Measurements from ENCODE around the gene KDELR1.
A peak's percentile ranks its signal among the peaks of the same experiment; 100 is the strongest.

The KDELR1 gene

DNA sequence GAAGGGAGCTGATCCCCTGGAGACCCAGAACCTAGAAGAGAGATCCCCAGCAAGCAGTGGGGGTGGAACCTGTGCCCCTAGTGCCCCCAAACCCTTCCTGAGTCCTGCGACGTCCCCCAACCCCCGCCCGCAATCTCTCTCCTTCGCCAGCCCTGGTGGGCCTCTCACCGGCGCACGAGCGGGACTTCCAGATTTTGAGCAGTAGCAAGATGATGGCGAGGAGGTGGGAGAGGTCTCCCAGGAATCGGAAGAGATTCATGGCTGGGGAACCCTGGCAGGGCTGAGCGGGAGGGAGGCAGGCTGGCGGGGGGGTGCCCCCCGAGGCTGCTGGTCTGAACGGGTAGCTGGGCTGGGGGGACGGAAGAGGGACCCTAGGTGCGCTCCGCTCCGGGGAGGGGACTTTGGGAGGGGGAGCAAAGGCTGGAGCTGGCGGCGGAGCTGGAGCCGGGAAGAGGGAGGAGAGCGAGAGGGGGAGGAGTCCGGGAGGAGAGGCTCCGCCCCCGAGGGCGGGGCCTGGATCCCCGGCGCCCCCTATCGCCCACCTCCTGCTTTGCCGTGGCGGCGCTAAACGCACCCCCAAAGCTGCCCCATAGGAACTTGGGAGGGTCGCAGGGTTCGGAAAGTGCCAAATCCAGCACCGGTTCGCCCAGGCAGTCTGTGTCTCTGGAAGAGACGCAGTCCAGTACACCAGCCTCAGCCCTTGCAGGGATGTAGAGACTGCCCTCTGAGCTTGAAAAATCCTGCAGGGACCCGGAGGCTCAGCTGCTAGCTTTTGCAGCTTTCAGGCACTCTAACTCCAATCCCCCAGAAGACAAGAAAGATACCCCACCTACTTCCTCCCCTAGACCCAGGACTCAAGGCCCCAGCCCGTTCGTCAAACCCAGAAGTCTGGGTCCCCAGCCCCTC lies at the start of gene KDELR1:
Gene KDELR1, minus strand, starts transcription at position 452 of the 906 bp plus-strand sequence. Its CDS starts 193 bp downstream, at position 259.
- peak; percentile 93 for DNase-seq

DNA sequence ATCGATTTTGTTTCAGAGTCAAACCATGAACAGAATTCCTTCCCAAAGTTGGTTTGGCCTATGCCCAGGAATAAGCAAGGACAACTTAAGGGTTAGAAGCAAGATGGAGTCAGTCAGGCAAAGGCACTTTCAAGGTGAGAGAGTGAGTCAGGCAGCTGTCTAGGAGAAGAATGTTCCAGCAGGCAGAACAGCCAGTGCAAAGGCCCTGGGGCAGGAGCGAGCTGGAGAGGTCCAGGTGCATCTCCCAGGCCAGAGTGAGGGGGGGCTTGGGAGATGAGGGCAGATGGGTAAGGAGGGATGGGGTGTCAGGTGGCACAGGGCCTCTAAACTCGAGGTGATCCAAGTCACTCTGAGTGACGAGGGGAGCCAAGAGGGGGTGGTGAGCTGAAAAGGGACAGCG lies 45.2 kb upstream of the KDELR1 start:
- no peak for DNase-seq

DNA sequence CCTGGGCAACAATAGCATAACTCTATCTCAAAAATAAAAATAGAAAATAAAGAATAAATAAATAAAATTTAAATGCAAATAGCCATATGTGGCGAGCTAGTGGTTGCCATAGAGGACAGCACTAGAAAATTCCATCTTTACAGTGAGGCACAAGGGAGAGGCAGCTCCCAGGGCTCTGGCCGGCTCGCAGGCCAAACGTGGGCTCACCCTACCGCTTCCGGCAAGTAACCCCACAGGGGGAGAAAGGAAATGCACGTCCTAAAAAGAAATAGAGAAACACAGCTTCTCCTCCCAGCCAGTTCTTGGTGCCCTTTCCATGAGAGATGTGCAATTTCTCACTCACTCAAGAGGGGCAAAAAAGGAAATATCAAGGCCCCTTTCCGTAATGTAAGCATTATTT lies 42.0 kb upstream of the KDELR1 start:
- no peak for DNase-seq

DNA sequence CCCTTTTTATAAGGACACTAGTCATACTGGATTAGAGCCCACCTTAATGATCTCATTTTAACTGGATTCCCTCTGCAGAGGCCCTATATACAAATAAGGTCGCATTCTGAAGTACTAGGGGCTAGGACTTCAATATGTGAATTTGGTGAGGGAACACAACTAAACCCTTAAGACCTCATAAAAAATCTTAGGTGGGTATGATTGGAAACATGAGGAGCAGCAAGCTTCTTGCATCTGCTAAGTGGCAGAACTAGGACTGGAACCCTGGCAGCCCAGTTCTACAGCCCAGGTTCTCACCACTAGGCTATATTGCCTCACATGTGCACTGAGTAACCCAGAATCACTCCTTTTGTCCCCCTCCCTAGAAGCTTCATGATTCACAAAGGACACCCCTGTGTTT lies 37.3 kb upstream of the KDELR1 start:
- DNase-seq = no peak

DNA sequence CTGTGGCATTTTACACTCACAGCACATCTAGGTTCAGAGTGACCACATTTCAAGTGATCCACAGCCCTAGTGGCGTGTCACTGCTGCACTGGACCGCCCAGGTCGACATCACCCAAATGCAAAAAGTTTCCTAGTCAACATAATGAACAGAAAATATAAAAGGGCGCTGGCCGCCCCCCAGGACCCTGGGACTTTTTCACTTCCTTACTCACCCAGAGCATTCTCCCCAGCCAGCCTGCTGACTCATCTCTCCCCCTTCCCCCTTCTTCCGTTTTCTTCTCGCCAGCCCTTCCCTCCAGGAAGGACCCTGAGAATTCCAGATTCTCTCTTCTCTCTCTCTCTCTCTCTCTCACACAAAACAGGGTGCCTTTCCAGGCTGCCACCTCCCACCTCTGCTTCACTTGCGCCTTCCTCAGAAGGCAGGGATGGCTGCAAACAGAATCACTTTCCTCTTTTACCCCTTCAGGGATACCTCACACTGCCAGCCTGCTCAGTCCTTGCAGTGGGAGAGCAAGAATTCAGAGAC lies 33.4 kb upstream of the KDELR1 start:
- DNase-seq = no peak

DNA sequence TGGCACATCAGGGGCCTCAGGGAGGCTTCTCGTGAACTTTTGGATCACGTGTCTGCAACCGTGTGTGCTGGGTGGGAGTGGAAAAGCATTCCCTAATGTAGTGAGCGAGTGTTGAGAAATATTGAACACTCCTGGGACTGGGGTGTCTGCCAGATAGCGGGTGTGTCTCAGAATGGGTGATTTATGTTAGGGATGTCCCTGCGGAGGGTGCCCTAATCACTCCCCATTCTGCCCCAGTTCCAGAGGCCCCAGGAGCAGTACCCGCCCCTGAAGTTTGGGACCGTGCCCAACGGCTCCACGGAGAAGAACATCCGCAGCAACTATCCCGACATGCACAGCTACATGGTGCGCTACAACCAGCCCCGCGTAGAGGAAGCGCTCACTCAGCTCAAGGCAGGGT lies 30.2 kb upstream of the KDELR1 start:
- no peak for DNase-seq

DNA sequence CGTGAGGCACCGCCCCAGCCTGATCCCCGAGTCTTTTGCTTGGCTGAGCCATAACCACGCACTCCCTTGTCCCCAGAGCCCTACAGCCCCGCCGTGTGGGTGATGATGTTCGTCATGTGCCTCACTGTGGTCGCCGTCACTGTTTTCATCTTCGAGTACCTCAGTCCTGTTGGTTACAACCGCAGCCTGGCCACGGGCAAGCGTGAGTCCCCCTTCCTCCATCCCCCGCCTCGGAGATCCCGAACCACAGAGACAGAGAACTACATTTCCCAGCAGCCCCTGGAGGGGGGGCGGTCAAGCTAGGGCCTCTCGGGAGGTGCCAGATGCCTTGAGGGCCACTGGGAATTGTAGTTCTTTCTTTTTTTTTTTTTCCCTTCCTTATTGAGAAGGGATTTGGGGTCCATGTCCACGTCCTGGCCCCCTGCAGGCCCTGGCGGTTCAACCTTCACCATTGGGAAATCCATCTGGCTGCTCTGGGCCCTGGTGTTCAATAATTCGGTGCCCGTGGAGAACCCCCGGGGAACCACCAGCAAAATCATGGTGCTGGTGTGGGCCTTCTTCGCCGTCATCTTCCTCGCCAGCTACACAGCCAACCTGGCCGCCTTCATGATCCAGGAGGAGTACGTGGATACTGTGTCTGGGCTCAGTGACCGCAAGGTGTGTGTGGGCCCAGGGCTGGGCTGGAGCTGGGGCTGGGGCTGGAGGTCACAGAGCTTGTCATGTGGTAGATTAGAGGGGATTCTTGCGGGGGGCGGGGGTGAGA lies 28.0 kb upstream of the KDELR1 start:
- peak; percentile 87 for DNase-seq

DNA sequence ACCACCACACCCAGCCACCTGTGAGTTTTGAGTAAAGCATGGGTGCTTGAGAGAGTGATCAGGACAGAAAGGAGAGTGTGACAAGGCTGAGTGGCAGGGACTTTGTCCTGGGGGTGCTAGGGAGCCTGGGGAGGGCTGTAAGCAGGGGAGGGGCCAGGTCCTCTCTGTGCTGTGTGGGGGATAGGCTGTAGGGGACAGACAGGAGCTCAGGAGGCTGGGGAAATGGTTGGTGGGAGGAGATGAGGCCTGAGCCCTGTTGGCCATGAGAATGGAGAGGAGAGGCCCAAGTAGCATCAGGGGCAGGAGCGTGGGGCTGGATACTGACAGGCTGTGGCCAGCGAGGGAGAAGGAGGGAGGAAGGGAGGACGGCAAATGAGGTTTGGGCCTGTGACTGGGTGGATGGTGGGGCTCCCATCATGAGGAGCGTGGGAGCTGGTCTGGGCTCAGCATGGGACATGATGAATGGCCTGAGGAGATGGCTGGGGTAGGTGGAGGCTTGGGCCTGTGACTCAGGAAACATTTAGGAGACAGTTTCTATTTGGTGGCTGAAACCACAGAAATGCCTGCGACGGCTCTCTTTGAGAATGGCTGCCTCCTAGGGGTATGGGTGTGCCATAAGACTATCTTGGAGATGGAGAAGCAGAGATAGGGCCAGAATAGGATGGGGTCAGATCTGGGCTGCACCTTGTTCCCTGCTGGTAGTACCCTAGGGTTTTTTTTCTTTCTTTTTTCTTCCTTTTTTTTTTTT lies 27.1 kb upstream of the KDELR1 start:
- no peak for DNase-seq

DNA sequence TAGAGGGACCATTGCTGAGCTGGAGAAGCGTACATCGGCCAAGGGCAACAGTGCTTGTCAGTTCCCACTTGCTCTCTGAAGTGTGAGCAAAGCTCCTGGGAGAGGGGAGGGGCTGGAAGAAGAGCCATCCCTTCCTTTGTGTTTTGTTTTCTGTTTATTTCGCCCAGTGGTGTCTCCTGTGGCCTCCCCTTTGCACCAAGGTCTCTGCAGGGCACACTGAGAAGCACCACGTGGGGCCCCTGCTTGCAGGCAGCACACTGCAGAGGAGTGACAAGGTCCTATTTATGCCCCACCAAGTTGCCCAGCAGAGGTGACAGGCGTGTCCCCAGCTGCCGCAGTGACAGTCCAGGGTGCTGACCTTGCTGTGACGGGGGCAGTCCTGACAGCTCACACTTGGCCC lies 26.1 kb upstream of the KDELR1 start:
- DNase-seq = no peak

DNA sequence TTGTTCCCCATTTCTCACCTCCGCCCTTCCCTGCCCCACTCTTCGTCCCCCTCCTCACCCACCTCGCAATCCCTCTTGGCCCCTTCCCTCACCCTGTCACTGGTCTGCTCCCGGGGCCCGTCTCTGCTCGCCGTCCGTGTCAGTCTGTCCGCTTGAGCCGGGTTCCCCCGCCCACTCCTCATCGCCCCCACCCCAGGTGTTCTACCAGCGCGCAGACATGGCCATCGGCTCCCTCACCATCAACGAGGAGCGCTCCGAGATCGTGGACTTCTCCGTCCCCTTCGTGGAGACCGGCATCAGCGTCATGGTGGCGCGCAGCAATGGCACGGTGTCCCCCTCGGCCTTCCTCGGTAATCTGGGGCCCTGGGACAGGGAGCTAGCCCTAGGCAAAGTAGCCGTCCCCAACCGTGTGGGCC lies 24.5 kb upstream of the KDELR1 start:
- no peak for DNase-seq

DNA sequence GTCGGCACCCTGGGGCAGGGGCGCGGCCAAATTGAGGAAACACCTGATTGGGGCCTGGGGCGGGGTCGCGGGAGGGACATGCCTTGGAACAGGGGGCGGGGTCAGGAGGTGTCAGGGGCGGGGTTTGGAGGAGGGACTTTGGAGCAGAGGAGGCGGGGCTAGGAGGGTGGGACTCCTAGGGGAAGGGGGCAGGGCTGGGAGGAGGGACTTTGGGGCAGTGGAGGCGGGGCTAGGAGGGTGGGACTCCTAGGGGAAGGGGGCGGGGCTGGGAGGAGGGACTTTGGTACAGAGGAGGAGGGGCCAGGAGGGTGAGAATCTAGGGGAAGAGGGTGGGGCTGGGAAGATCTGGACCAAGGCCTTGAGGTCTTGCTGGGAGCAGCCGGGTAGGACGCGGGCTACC lies 24.0 kb upstream of the KDELR1 start:
- peak; percentile 78 for DNase-seq

DNA sequence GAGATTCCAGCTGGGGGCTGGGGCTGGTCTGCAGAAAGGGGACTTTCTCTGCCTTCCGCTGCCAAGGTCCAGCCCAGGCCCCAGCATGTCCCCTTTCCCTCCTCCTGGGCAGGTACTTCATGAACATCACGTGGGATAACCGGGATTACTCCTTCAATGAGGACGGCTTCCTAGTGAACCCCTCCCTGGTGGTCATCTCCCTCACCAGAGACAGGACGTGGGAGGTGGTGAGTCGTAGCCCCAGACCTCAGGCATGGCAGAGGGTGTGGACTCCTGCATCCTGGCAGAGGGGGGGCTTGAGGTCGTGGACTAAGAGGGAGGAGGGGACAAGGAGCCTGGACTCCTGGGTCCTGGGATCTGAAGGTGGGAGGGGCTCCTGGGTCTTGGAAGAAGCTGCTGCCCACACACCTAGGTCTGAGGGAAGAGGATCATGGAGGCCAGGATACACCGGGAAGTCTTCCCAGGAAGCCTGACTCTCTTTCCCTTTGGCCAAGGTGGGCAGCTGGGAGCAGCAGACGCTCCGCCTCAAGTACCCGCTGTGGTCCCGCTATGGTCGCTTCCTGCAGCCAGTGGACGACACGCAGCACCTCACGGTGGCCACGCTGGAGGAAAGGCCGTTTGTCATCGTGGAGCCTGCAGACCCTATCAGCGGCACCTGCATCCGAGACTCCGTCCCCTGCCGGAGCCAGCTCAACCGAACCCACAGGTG lies 22.7 kb upstream of the KDELR1 start:
- no peak for DNase-seq

DNA sequence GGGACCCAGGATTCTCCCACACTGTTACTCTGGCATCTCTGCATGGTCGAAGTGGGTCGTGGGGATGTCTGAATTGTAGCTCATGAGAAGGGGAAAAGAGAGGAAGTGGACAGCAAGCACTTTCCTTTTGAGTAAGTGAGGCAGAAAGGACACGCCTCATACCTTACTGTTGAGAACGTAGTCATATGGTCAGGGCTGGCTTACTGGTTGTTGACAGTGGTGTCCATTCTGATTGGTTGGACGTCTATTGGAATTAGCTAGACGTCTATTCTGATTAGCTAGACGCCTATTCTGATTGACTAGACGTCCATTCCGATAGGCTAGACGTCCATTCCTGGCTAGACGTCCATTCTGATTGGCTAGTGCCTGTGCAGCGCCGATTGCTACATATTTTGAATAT lies 14.5 kb upstream of the KDELR1 start:
- DNase-seq = no peak

DNA sequence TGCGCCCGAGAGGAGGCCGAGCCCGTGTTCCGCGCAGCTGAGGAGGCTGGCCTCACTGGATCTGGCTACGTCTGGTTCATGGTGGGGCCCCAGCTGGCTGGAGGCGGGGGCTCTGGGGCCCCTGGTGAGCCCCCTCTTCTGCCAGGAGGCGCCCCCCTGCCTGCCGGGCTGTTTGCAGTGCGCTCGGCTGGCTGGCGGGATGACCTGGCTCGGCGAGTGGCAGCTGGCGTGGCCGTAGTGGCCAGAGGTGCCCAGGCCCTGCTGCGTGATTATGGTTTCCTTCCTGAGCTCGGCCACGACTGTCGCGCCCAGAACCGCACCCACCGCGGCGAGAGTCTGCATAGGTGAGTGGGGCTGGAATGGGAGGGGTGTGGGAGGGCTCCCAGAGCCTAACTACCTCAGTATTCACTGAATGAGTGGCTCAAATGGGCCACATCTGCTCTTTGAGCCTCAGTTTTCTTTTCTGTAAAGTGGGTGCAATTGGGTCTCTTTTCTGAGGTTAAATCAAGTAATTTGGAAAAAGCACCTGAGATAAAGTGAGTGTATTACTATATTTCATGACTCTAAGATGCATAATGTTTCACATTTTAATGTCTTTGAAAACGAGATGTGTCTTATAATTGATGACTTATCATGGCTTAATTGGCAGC lies 13.8 kb upstream of the KDELR1 start:
- DNase-seq = no peak

DNA sequence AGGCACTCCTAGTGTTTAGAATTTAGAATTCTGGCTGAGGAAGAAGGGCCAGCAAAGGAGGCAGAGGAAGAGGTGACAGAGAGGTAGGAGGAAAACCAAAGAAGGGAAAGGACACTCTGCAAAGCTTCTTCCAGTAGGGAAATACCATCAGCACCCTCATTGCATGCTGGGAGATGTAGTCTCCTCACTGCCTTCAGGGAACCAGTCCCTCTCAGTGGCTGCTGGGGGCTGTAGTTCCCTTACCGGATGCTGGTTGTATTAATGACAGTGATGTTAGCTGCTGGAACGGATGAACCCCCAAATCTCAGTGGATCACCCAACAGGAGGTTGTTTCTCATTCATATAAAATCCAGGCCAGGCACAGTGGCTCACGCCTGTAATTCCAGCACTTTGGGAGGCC lies 12.3 kb upstream of the KDELR1 start:
- DNase-seq = peak; percentile 69

DNA sequence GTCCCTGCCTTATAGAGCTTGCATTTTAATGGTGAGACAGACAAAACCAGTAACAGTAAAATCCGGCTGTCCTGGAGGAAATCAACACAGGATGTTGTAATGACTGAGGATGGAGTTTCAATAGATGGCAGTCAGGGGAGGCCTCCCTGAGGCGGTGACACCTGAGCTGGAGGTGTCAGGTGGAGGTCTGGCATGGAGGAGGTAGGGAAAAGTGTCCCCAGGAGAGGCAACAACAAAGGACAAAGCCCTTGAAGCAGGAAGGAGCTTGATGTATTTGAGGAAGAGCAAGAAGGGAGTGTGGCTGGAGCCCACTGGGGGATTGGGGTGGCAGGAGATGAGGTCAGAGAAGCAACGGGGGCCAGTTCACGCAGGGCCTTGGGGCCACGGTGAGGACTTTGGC lies 9.9 kb upstream of the KDELR1 start:
- DNase-seq = no peak

DNA sequence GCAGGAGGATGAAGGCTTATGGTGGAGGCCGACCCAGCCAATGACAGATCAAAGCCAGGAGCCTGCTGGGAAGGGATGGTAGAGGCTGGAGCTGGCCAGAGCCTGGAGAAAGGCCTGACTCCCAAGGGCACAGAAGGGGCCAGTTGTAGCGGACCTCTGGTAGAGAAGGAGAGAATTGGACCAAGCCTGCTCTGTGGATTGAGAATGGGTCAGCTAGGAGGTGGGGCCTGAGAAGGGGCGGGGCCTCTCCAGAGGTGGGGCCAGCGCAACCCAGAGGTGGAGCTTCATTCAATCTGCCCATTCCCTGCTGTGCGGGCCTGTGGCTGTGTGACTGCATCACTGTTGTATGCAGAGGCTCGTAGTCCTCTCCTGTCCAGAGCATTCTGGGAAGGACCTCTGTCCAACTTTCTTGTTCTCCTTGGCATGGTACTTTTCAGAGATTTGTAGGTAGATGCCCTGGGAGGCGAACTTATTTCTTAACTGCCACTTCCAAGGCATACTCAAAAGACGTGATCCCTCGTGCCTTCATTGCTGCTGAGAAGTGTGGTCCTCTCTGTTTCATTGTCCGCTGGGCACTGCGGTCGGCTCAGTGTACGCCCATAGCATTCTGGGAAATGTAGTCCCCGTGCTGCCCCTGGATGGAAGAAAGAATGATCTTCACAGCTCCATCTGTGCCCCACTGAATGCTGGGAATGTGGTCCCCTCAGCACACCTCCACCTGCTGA lies 8.8 kb upstream of the KDELR1 start:
- DNase-seq = peak; percentile 67

DNA sequence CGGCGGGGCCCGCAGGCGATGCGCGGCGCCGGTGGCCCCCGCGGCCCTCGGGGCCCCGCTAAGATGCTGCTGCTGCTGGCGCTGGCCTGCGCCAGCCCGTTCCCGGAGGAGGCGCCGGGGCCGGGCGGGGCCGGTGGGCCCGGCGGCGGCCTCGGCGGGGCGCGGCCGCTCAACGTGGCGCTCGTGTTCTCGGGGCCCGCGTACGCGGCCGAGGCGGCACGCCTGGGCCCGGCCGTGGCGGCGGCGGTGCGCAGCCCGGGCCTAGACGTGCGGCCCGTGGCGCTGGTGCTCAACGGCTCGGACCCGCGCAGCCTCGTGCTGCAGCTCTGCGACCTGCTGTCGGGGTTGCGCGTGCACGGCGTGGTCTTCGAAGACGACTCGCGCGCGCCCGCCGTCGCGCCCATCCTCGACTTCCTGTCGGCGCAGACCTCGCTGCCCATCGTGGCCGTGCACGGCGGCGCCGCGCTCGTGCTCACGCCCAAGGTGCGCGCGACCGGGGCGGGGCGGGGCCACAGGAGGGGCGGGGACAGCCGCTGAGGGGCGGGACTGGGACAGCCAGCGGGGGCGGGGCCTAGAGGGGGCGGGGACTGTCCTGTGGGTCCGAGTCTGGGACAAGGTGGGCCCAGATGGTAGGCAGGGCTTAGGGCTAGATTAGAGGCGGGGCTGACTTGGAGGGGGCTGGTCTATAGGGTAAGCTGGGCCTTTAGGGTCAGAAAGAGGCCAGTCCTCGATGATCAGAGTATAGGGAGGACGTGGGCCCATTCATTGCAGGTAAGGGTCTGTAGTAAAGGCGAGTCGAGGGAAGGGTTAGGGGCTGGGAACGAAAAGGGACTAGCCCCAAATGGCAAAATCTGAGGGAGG lies 7.3 kb upstream of the KDELR1 start:
- DNase-seq = peak; percentile 95

DNA sequence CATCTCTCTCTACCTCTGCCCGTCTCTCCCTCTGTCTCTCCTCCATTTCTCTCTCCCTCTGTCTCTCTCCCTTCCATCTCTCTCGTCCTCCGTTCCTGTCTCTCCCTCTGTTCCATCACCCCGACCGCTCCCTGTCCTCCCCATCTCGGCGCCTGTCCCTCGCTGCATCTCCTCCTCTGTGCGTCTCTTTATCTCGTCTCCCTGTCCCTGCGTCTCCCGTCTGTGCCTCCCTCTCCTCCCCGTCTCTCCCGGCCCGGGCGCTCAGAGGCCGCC lies 6.7 kb upstream of the KDELR1 start:
- no peak for DNase-seq

Measured in activated CD8-positive, alpha-beta memory T cell treated with anti-CD3 and anti-CD28 coated beads for 24 hours (primary cell).